Ovary (tissue), 9 donors: ENCODE data around the gene NELFCD. TPM values are rescaled to one million over a fixed set of nuclear protein-coding genes. Genes with fewer than 3 reads are reported as not detected.

Experiments
- DNase-seq, 5 donors: peaks; one replicate each; pipeline ENCODE4 v3.0.0-alpha.2; 2019 to 2020
- H3K27ac ChIP-seq, 2 donors: fragments of 200-600 bp; one replicate each; pipeline versions ENCODE4 v1.5.1 to v1.8.0; 2019 to 2022
- H3K27me3 ChIP-seq: fragments of 200-600 bp; one replicate; pipeline ENCODE4 v1.8.0; 2022
- H3K36me3 ChIP-seq: fragments of 200-600 bp; sonication (generic); one replicate; pipeline ENCODE4 v1.5.1; 2019
- H3K4me1 ChIP-seq: one replicate; pipeline ENCODE4 v1.8.1; 2013; ENCODE audit warnings: mild to moderate bottlenecking, moderate library complexity; ENCODE audit not compliant: insufficient read depth
- H3K4me3 ChIP-seq: fragments of 200-600 bp; sonication (generic); one replicate; pipeline ENCODE4 v1.5.1; 2017
- H3K9me3 ChIP-seq, 2 donors: fragments of 200-600 bp in 1 of 2; sonication (generic) in 1 of 2; one replicate each; pipeline versions ENCODE4 v1.5.1 to v1.8.1; 2013 to 2019; ENCODE audit warnings: mild to moderate bottlenecking in 1 of 2, moderate library complexity in 1 of 2
- EP300 ChIP-seq: sonication (generic); formaldehyde crosslinking; IDR thresholded peaks from one replicate; pipeline ENCODE4 v1.6.1; 2017; ENCODE audit warnings: antibody characterized with exemption
- POLR2A ChIP-seq: fragments of 450-650 bp; IDR thresholded peaks from one replicate; pipeline ENCODE4 v1.6.1; 2017; ENCODE audit warnings: antibody characterized with exemption, mild to moderate bottlenecking, moderate library complexity
- WGBS, 3 donors: extraction: QIAGEN DNeasy Blood & Tissue Kit in 1 of 3; methylation state at CpG; one replicate each; pipeline versions ENCODE4 v1.1.5 to v1.1.7; 2013 to 2017; 5-methylcytosine and 5-hydroxymethylcytosine counted together
- intact Hi-C, 4 donors: fragments of 100-400 bp; cut with DNase I; formaldehyde crosslinking; loops; one replicate each; pipeline versions ENCODE4 v1.11.0 to v1.15.1; 2022 to 2023
- polyA plus RNA-seq, 2 donors: library from polyadenylated mRNA; stranded (reverse); fragments of 200-250 nt in 1 of 2; fragments of 350-450 nt in 1 of 2; fragmentation: Illumina TruSeq in 1 of 2; extraction: RNeasy Lipid Tissue Mini Kit (QIAGEN cat#74804) in 1 of 2; gene quantifications; one replicate each; pipeline ENCODE4 v1.2.3, GENCODE V29; 2013 to 2014
- total RNA-seq, 7 donors: library from RNA; depleted of rRNA in 2 of 7; stranded (reverse); fragments of >200 nt in 2 of 7; fragmentation: NEBNext Ultra II Directional in 3 of 7; extraction: Animal tissue kit (Norgen Biotek cat#: 25700) in 3 of 7; gene quantifications; one replicate each; pipeline versions ENCODE4 v1.1.0 to v1.2.4, GENCODE V29; 2016 to 2023
- TF ChIP-seq, protein P1 (sequence below), 3 donors: fragments of 450-650 bp in 2 of 3; fragments of 200-600 bp in 1 of 3; IDR thresholded peaks; one replicate each; pipeline versions ENCODE4 v1.5.1 to v1.8.0; 2016 to 2022; ENCODE audit warnings: antibody characterized with exemption in 3 of 3, mild to moderate bottlenecking in 1 of 3
- donor health status: DM: no; HTN: no; CAD: no; lungs with moderate emphysema.
- donor health status: DM: no; HTN: no; CAD: no.
- donor health status: Bipolar disorder and iron deficiency.
- donor health status: DM: yes; HTN: yes; CAD: no.
- donor health status: DM: no; HTN: no; CAD: no.
- donor health status: DM: yes; HTN: yes; CAD: no.

Gene NELFCD
- total and polyA plus RNA-seq, 9 donors = 36.7 to 74.9 (median 59.4) TPM

DNA sequence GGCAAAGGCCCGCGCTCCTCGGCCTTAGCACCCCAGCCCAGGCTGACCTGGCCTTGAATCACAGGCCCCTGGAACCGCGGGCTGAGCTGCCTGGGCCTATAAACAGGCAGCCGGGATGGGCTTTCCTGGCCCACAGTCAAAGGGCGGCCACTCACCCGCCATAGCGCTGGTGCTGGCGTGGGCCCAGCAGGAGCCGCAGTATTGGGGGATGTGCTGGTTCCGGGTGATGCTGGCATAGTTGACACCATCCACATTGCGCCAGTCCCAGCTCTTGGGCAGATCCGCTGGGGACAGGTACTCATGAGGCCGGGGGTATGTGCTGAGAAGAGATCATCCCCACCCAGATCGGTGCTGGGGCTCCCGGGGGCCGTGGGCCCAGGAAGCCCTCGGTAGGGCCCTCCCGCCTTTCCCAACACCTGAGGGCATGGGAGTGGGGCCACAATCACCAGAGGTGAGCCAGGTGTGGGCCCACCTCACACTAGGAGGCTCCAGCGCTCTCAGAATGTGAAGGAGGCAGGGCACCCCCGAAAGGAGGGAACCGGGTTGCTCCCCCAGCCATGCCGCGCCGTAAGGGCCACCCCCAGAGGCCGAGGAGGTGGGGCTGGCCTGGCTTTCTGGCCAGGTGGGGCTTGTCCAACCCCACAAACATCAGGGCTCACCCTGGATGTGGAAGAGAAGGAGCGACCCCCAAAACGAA lies 25.3 kb downstream of the NELFCD start:
- Histone ChIP-seq H3K9me3 (no peaks in the 10 kb centered on the region), H3K27ac (peak overlapping the region; percentile 50 to 61), H3K36me3 (no peaks in the 10 kb centered on the region), H3K4me1 (peaks cover 10% of the 10 kb centered on the region), H3K27me3 (no peaks in the 10 kb centered on the region), H3K4me3 (peak overlapping the region; percentile 53)
- TF ChIP-seq, protein P1, sequence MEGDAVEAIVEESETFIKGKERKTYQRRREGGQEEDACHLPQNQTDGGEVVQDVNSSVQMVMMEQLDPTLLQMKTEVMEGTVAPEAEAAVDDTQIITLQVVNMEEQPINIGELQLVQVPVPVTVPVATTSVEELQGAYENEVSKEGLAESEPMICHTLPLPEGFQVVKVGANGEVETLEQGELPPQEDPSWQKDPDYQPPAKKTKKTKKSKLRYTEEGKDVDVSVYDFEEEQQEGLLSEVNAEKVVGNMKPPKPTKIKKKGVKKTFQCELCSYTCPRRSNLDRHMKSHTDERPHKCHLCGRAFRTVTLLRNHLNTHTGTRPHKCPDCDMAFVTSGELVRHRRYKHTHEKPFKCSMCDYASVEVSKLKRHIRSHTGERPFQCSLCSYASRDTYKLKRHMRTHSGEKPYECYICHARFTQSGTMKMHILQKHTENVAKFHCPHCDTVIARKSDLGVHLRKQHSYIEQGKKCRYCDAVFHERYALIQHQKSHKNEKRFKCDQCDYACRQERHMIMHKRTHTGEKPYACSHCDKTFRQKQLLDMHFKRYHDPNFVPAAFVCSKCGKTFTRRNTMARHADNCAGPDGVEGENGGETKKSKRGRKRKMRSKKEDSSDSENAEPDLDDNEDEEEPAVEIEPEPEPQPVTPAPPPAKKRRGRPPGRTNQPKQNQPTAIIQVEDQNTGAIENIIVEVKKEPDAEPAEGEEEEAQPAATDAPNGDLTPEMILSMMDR (IDR thresholded peaks at IDR 0.05) = no peak
- no peak for TF ChIP-seq EP300
- TF ChIP-seq POLR2A = no peak
- DNase-seq = peak in 4 of 5 donors; percentile 33 to 64 (median 58)
- WGBS, 3 donors = 28 to 58% (median 29%) methylated on average over 22 to 29 of the region's 29 CpGs
- intact Hi-C loops = loop anchor here in 1 of 4 donors (10.0 kb wide), 1 partner anchor 112 kb away; no protein-coding TSS in a partner anchor

DNA sequence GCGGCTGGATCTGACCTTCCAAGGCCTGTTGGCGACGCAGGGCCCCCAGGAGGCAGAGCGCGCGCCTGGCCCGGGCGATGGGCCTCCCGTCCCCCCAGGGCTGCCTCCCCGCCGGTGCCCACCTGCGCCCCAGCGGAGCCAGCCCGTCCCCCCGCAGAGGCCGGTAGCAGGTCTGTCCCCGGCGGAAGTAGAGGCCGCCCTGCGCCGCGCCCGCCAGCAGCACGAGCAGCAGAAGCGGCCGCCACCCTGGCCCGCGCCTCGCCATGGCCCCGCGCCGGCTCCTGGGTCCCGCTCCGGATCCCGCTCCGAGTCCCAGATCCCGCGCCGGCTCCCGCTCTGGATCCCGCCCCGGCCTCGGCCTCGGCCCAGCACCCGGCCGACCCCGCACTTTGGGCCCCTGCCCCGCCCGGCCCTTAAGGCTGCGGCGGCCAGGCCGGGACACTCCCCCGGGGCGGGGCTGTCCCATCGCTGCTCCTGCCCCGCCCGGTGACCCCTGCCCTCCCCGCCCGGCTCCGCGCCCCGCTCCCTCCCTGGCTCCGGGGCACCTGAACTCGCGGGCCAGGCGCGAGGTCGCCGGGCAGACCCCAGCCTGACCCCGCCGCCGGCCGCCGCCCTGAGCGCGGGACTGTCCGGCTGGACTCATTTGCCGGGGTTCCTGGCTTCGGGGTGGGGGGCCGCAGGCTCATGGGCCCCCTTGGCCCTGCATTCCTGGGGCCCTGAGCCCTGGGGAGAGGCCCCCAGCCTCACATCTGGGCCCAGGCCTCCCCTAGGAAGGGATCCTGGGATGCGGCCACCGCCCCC lies 26.0 kb downstream of the NELFCD start, which contains the start of gene CTSZ:
Gene CTSZ (minus strand): TSS at position 391 of the 801 bp plus-strand sequence. CDS start 126 bp downstream, at position 265.
- peaks cover 10% of the 10 kb centered on the region for H3K4me1 ChIP-seq
- peak within 1 kb of the TSS; percentile 50 to 61 for H3K27ac ChIP-seq
- 6 to 10% (median 6%) methylated on average over 33 to 82 of the region's 82 CpGs for whole genome bisulfite sequencing, 3 donors
- TF ChIP-seq, protein P1 (IDR thresholded peaks at IDR 0.05) = no peak
- TF ChIP-seq POLR2A = no peak
- H3K36me3 ChIP-seq = no peaks in the 10 kb centered on the region
- H3K4me3 ChIP-seq = peak within 1 kb of the TSS; percentile 53
- peak; percentile 40 to 69 (median 54) for DNase-seq
- H3K27me3 ChIP-seq = no peaks in the 10 kb centered on the region
- no peaks in the 10 kb centered on the region for H3K9me3 ChIP-seq
- intact Hi-C loops = loop anchor here in 1 of 4 donors (10.0 kb wide), 1 partner anchor 112 kb away; no protein-coding TSS in a partner anchor

DNA sequence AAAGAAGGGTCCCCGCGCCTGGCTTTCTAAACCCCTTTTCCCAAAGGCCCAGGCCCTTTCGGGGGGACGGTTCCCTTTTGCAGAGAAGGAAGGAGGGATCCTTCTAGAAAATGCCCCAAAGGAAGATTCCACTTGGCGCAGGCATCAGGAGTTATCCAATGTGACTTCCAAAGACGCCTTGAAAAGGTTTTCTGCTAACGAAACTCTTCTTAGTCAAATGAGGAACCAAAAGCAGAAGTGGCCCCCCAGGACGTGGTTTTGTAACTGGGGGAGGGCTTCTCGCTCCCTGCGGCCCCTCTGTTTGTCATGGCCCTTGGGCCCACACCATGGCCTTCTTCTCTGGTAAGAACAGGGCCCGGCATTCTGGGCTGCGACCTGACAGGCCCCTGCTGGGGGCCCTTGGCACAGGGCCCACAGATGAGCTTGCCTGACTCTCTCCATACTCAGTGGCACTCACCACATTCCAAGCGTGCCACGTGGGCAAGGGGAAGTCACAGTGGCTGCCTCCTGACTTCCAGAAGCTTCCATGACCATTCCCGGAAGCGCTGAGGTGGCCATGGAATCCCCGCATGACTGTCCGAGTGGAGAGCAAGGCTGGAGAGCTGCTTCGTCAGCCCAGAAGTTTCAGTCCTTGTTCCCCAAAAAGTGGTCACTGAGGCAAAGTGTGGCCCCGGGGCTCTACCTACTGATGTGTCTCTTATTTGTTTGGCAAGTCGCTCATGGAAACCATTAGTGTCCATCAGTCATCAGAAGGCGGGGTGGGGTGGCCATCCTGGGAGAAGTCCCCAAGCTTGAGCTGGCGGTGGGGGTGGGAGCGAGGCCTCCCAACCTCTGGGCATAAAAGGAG lies 26.8 kb downstream of the NELFCD start:
- Histone ChIP-seq H3K4me1 (peaks cover 10% of the 10 kb centered on the region), H3K27me3 (no peaks in the 10 kb centered on the region), H3K4me3 (peak overlapping the region; percentile 53), H3K9me3 (no peaks in the 10 kb centered on the region), H3K27ac (no peak overlapping the region), H3K36me3 (no peaks in the 10 kb centered on the region)
- TF ChIP-seq POLR2A = no peak
- TF ChIP-seq EP300 = no peak
- TF ChIP-seq, protein P1 (IDR thresholded peaks at IDR 0.05) = no peak
- intact Hi-C loops = loop anchor here in 1 of 4 donors (10.0 kb wide), 1 partner anchor 113 kb away; no protein-coding TSS in a partner anchor
- 89 to 92% (median 90%) methylated on average over 24 of the region's 24 CpGs for WGBS, 3 donors
- no peak for DNase-seq
